WTC11 (cell line): ENCODE data around the gene ACTMAP. TPM values are rescaled to one million over a fixed set of nuclear protein-coding genes. Genes with fewer than 3 reads are reported as not detected.

Experiments
- ATAC-seq: fragments of 200-7000 bp; cut with Tn5 transposase; 2 replicates; pipeline ENCODE4 v1.10.0; 2021; ENCODE audit warnings: mild to moderate bottlenecking, moderate library complexity
- CTCF ChIA-PET: fragments of 300-600 bp; sonication (Branson Sonifier 250); formaldehyde crosslinking; loops from one replicate; lab custom pipeline; 2021; ENCODE audit warnings: antibody characterized with exemption; lab: Charles Lee
- POLR2A ChIA-PET: fragments of 350-600 bp; sonication (Branson Sonifier 250); formaldehyde crosslinking; loops from one replicate; lab custom pipeline; 2021; ENCODE audit warnings: antibody characterized with exemption; lab: Charles Lee
- DNase-seq: peaks from one replicate; pipeline ENCODE4 v3.0.0; 2021; ENCODE audit warnings: low spot score
- H3K27ac Mint-ChIP-seq: 2 replicates; pipeline ENCODE4 v1.8.0; 2021; ENCODE audit warnings: mixed read lengths
- H3K27me3 Mint-ChIP-seq: 2 replicates; pipeline ENCODE4 v1.8.0; 2021; ENCODE audit warnings: low read depth, mild to moderate bottlenecking, moderate library complexity, mixed read lengths
- H3K36me3 Mint-ChIP-seq: 2 replicates; pipeline ENCODE4 v1.8.0; 2021; ENCODE audit warnings: mixed read lengths
- H3K4me1 Mint-ChIP-seq: 2 replicates; pipeline ENCODE4 v1.8.0; 2022; ENCODE audit warnings: mixed read lengths
- H3K4me3 Mint-ChIP-seq: 2 replicates; pipeline ENCODE4 v1.8.0; 2021; ENCODE audit warnings: mild to moderate bottlenecking, moderate library complexity, mixed read lengths
- H3K9me3 Mint-ChIP-seq: 2 replicates; pipeline ENCODE4 v1.8.0; 2021; ENCODE audit warnings: mixed read lengths
- CBFB ChIP-seq: sonication (generic); formaldehyde crosslinking; IDR thresholded peaks from 2 replicates; pipeline ENCODE4 v1.8.1; 2022; ENCODE audit warnings: mild to moderate bottlenecking, low read depth, missing genetic modification reagents
- CREM ChIP-seq: sonication (generic); formaldehyde crosslinking; IDR thresholded peaks from 2 replicates; pipeline ENCODE4 v1.8.1; 2022; ENCODE audit warnings: mild to moderate bottlenecking, missing genetic modification reagents, moderate library complexity
- ETV6 ChIP-seq: sonication (generic); formaldehyde crosslinking; IDR thresholded peaks from 2 replicates; pipeline ENCODE4 v1.8.1; 2022; ENCODE audit warnings: mild to moderate bottlenecking, missing genetic modification reagents
- FOXK1 ChIP-seq: sonication (generic); formaldehyde crosslinking; IDR thresholded peaks from 2 replicates; pipeline ENCODE4 v1.8.0; 2022; ENCODE audit warnings: mild to moderate bottlenecking, moderate library complexity, missing genetic modification reagents
- GTF2I ChIP-seq: fragments of 250-450 bp; sonication (Bioruptor Pico); conservative IDR thresholded peaks from 2 replicates; pipeline ENCODE4 v1.4.0; 2021; ENCODE audit warnings: mild to moderate bottlenecking
- HMGA2 ChIP-seq: fragments of 250-450 bp; sonication (Bioruptor Pico); IDR thresholded peaks from 2 replicates; pipeline ENCODE4 v1.4.0; 2021; ENCODE audit warnings: mild to moderate bottlenecking, moderate library complexity
- IRF2 ChIP-seq: sonication (generic); formaldehyde crosslinking; IDR thresholded peaks from 2 replicates; pipeline ENCODE4 v1.8.0; 2022; ENCODE audit warnings: low read depth, missing genetic modification reagents, borderline replicate concordance
- NFYB ChIP-seq: sonication (generic); formaldehyde crosslinking; conservative IDR thresholded peaks from 2 replicates; pipeline ENCODE4 v1.8.0; 2022; ENCODE audit warnings: low read depth, missing genetic modification reagents
- NR1H2 ChIP-seq: sonication (generic); formaldehyde crosslinking; IDR thresholded peaks from 2 replicates; pipeline ENCODE4 v1.9.0; 2021; ENCODE audit warnings: mild to moderate bottlenecking, moderate library complexity, missing genetic modification reagents
- TEAD1 ChIP-seq: sonication (generic); formaldehyde crosslinking; IDR thresholded peaks from 2 replicates; pipeline ENCODE4 v1.8.0; 2022; ENCODE audit warnings: mild to moderate bottlenecking, missing genetic modification reagents
- TEAD4 ChIP-seq: sonication (generic); formaldehyde crosslinking; IDR thresholded peaks from 2 replicates; pipeline ENCODE4 v1.8.0; 2022; ENCODE audit warnings: mild to moderate bottlenecking, missing genetic modification reagents
- TP53 ChIP-seq: sonication (generic); formaldehyde crosslinking; IDR thresholded peaks from 2 replicates; pipeline ENCODE4 v1.8.1; 2023; ENCODE audit warnings: mild to moderate bottlenecking, missing genetic modification reagents
- total RNA-seq: library from RNA; stranded (reverse); gene quantifications from 3 replicates; pipeline ENCODE4 v1.2.3, GENCODE V29; 2021
- TF ChIP-seq, protein P1 (sequence below): sonication (generic); formaldehyde crosslinking; IDR thresholded peaks from 2 replicates; pipeline ENCODE4 v1.8.0; 2022; ENCODE audit warnings: mild to moderate bottlenecking, missing genetic modification reagents
- TF ChIP-seq, protein P2 (sequence below): fragments of 250-450 bp; sonication (Bioruptor Pico); IDR thresholded peaks from 2 replicates; pipeline ENCODE4 v1.9.0; 2021; ENCODE audit warnings: moderate library complexity, mild to moderate bottlenecking, inconsistent platforms, borderline replicate concordance
- TF ChIP-seq, protein P3 (sequence below): sonication (generic); formaldehyde crosslinking; IDR thresholded peaks from 2 replicates; pipeline ENCODE4 v1.8.0; 2023; ENCODE audit warnings: missing genetic modification reagents, mild to moderate bottlenecking, borderline replicate concordance
- TF ChIP-seq, protein P4 (sequence below): sonication (generic); formaldehyde crosslinking; IDR thresholded peaks from 2 replicates; pipeline ENCODE4 v1.8.0; 2023; ENCODE audit warnings: mild to moderate bottlenecking, missing genetic modification reagents
- TF ChIP-seq, protein P5 (sequence below): fragments of 250-450 bp; sonication (Bioruptor Pico); IDR thresholded peaks from 2 replicates; pipeline ENCODE4 v1.9.0; 2021; ENCODE audit warnings: mild to moderate bottlenecking
- TF ChIP-seq, protein P6 (sequence below): fragments of 250-450 bp; sonication (Bioruptor Pico); conservative IDR thresholded peaks from 2 replicates; pipeline ENCODE4 v1.9.0; 2021; ENCODE audit warnings: mild to moderate bottlenecking
- TF ChIP-seq, protein P7 (sequence below): fragments of 250-450 bp; sonication (Bioruptor Pico); IDR thresholded peaks from 2 replicates; pipeline ENCODE4 v2.1.2; 2022; ENCODE audit warnings: mild to moderate bottlenecking, moderate library complexity

ACTMAP gene
- total RNA-seq, 1 experiment from 2014 or later: 29.6 TPM

DNA sequence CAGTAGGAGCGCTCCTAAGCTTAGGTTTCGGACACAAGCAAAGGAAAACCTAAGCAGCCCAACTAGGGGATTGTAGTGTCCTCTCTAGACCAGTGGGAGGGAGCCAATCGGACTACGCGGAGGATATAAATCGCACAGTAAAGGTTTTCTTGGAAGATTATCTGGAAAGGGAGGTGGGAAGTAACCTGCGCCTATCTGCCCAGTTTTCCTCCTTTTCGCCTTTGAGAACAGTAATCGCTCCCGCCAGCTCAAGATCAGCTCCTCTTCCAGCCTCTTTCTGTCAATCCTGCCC is 27.3 kb upstream of the ACTMAP start (continued):
- TF ChIP-seq, protein P1, sequence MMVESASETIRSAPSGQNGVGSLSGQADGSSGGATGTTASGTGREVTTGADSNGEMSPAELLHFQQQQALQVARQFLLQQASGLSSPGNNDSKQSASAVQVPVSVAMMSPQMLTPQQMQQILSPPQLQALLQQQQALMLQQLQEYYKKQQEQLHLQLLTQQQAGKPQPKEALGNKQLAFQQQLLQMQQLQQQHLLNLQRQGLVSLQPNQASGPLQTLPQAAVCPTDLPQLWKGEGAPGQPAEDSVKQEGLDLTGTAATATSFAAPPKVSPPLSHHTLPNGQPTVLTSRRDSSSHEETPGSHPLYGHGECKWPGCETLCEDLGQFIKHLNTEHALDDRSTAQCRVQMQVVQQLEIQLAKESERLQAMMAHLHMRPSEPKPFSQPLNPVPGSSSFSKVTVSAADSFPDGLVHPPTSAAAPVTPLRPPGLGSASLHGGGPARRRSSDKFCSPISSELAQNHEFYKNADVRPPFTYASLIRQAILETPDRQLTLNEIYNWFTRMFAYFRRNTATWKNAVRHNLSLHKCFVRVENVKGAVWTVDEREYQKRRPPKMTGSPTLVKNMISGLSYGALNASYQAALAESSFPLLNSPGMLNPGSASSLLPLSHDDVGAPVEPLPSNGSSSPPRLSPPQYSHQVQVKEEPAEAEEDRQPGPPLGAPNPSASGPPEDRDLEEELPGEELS: no peak
- TF ChIP-seq, protein P2, sequence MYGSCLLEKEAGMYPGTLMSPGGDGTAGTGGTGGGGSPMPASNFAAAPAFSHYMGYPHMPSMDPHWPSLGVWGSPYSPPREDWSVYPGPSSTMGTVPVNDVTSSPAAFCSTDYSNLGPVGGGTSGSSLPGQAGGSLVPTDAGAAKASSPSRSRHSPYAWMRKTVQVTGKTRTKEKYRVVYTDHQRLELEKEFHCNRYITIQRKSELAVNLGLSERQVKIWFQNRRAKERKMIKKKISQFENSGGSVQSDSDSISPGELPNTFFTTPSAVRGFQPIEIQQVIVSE: no peak
- TF ChIP-seq, protein P3, sequence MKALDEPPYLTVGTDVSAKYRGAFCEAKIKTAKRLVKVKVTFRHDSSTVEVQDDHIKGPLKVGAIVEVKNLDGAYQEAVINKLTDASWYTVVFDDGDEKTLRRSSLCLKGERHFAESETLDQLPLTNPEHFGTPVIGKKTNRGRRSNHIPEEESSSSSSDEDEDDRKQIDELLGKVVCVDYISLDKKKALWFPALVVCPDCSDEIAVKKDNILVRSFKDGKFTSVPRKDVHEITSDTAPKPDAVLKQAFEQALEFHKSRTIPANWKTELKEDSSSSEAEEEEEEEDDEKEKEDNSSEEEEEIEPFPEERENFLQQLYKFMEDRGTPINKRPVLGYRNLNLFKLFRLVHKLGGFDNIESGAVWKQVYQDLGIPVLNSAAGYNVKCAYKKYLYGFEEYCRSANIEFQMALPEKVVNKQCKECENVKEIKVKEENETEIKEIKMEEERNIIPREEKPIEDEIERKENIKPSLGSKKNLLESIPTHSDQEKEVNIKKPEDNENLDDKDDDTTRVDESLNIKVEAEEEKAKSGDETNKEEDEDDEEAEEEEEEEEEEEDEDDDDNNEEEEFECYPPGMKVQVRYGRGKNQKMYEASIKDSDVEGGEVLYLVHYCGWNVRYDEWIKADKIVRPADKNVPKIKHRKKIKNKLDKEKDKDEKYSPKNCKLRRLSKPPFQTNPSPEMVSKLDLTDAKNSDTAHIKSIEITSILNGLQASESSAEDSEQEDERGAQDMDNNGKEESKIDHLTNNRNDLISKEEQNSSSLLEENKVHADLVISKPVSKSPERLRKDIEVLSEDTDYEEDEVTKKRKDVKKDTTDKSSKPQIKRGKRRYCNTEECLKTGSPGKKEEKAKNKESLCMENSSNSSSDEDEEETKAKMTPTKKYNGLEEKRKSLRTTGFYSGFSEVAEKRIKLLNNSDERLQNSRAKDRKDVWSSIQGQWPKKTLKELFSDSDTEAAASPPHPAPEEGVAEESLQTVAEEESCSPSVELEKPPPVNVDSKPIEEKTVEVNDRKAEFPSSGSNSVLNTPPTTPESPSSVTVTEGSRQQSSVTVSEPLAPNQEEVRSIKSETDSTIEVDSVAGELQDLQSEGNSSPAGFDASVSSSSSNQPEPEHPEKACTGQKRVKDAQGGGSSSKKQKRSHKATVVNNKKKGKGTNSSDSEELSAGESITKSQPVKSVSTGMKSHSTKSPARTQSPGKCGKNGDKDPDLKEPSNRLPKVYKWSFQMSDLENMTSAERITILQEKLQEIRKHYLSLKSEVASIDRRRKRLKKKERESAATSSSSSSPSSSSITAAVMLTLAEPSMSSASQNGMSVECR (CRISPR knock-in tag): no peak

DNA sequence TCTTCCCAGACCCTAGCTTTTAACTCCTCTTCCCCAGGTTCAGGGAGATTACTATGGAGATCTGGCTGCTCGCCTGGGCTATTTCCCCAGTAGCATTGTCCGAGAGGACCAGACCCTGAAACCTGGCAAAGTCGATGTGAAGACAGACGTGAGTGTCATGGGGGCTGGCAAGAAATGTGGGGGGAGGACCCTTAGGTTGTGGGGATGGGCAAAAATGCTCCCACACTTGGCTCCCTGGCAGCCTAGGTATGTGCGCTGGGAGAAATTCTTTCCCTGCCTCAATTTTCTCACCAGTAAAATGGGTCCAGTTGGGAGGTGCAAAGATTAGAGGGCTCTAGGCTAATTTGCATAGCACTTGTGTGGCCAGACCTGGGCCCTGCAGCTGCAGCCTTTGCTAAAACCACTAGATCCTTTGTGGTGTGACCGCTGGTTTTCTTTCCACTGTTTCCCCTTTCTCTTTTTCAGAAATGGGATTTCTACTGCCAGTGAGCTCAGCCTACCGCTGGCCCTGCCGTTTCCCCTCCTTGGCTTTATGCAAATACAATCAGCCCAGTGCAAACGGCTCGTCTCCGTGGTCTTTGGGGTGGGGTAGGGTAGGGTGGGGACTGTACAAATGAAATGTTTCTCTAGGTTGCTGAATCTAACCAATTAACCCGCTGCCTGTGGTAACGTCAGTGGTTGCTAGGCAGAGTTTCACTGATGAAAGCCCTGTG is 26.8 kb upstream of the ACTMAP start:
- DNase-seq (peak; percentile 91), ATAC-seq (peak; percentile 45)
- TF ChIP-seq NFYB (0 out of 2 replicates have a peak, but pooled peaks have one; percentile 30), ETV6 (CRISPR knock-in tag) (no peak), HMGA2 (no peak), CREM (CRISPR knock-in tag) (0 out of 2 replicates have a peak, but pooled peaks have one; percentile 78), GTF2I (peak; percentile 99)
- TF ChIP-seq, protein P4, sequence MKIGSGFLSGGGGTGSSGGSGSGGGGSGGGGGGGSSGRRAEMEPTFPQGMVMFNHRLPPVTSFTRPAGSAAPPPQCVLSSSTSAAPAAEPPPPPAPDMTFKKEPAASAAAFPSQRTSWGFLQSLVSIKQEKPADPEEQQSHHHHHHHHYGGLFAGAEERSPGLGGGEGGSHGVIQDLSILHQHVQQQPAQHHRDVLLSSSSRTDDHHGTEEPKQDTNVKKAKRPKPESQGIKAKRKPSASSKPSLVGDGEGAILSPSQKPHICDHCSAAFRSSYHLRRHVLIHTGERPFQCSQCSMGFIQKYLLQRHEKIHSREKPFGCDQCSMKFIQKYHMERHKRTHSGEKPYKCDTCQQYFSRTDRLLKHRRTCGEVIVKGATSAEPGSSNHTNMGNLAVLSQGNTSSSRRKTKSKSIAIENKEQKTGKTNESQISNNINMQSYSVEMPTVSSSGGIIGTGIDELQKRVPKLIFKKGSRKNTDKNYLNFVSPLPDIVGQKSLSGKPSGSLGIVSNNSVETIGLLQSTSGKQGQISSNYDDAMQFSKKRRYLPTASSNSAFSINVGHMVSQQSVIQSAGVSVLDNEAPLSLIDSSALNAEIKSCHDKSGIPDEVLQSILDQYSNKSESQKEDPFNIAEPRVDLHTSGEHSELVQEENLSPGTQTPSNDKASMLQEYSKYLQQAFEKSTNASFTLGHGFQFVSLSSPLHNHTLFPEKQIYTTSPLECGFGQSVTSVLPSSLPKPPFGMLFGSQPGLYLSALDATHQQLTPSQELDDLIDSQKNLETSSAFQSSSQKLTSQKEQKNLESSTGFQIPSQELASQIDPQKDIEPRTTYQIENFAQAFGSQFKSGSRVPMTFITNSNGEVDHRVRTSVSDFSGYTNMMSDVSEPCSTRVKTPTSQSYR (CRISPR knock-in tag): no peak
- CTCF ChIA-PET: interaction anchor here (0.7 to 4.7 kb wide), 19 partner anchors 17 to 545 kb away, joined by 3 to 76 read pairs (median 4); partner anchors contain the start of genes COQ8B, EGLN2 and ITPKC
- Mint-ChIP-seq H3K4me3 (peak overlapping the region; percentile 76), H3K36me3 (0 out of 2 replicates have a peak, but pooled peaks cover 1% of the 10 kb centered on the region), H3K27ac (peak overlapping the region; percentile 97), H3K9me3 (peaks cover under 1% of the 10 kb centered on the region), H3K4me1 (peaks cover 27% of the 10 kb centered on the region), H3K27me3 (no peaks in the 10 kb centered on the region)
- POLR2A ChIA-PET: interaction anchor here (0.5 to 3.2 kb wide), 17 partner anchors 9 to 587 kb away, joined by 3 to 48 read pairs (median 5); partner anchors contain the start of genes ACTMAP, B9D2, COQ8B and EGLN2

DNA sequence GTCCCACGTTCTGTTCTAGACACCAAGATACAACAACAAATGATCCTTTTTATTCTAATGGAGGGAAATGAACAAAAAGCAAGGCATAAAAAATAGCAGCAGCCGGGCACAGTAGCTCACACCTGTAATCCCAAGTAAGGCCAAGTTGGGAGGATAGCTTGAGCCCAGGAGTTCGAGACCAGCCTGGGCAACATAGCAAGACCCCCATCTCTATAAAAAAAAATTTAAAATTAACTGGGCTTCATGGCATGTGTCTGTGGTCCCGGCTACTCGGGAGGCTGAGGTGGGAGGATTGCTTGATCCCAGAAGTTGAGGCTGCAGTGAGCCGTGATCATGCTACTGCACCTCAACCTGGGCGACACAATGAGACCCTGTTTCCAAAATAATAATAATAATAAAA is 26.1 kb upstream of the ACTMAP start:
- ChIA-PET POLR2A (interaction anchor here (0.5 to 3.2 kb wide), 3 partner anchors 22 to 368 kb away, joined by 5 to 48 read pairs (median 34); partner anchors contain the start of genes ACTMAP, EGLN2 and SNRPA), CTCF (interaction anchor here (1.1 to 4.7 kb wide), 5 partner anchors 22 to 114 kb away, joined by 3 to 71 read pairs (median 20); partner anchors contain the start of gene EGLN2)
- Mint-ChIP-seq H3K36me3 (no peaks in the 10 kb centered on the region), H3K4me3 (no peak overlapping the region), H3K27me3 (no peaks in the 10 kb centered on the region), H3K4me1 (peaks cover 27% of the 10 kb centered on the region), H3K27ac (no peak overlapping the region), H3K9me3 (peaks cover 7% of the 10 kb centered on the region)
- no peak for DNase-seq
- ATAC-seq: no peak
- TF ChIP-seq IRF2 (CRISPR knock-in tag) (no peak), NR1H2 (CRISPR knock-in tag) (no peak), TEAD1 (CRISPR knock-in tag) (no peak), CBFB (CRISPR knock-in tag) (no peak), FOXK1 (no peak), TEAD4 (no peak), TP53 (CRISPR knock-in tag) (no peak)
- TF ChIP-seq, protein P5, sequence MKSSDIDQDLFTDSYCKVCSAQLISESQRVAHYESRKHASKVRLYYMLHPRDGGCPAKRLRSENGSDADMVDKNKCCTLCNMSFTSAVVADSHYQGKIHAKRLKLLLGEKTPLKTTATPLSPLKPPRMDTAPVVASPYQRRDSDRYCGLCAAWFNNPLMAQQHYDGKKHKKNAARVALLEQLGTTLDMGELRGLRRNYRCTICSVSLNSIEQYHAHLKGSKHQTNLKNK: no peak
- TF ChIP-seq, protein P6, sequence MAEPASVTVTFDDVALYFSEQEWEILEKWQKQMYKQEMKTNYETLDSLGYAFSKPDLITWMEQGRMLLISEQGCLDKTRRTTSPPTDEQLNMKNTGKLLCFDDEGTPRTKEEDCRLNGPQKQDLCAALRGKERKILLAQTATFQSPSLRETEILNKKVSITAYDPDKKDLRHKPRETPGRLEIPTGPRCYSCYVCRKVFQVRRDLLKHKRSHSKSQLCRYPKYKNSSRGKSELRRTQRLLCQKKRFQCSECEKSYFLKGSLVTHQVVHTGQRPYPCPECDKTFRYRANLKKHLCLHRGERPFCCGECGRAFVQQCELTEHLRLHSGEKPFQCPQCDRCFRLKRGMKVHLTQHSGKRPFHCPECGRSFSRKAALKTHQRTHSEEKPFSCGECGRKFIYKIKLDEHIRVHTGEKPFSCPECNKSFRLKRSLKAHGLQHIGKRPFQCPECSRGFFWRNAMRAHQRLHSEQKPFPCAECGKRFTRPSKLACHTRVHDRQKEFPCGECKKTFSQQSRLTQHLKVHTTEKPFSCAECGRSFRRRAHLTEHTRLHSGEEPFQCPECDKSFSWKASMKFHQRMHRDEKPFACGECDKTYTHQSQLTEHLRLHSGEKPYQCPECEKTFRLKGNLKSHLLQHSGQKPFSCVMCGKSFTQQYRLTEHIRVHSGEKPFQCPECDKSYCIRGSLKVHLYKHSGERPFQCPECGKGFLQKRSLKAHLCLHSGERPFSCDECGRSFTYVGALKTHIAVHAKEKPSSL: no peak
- TF ChIP-seq, protein P7, sequence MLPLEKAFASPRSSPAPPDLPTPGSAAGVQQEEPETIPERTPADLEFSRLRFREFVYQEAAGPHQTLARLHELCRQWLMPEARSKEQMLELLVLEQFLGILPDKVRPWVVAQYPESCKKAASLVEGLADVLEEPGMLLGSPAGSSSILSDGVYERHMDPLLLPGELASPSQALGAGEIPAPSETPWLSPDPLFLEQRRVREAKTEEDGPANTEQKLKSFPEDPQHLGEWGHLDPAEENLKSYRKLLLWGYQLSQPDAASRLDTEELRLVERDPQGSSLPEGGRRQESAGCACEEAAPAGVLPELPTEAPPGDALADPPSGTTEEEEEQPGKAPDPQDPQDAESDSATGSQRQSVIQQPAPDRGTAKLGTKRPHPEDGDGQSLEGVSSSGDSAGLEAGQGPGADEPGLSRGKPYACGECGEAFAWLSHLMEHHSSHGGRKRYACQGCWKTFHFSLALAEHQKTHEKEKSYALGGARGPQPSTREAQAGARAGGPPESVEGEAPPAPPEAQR (CRISPR knock-in tag): no peak
